Retinal pigment epithelial cell (primary cell): ENCODE results near the gene CCR5.
"Not testable (repeated sequence)": the region's sequence is repeated elsewhere in the genome, so short reads cannot be mapped to it uniquely, and the experiment has no call there.

Experiments used
- DNase-seq: peaks from one replicate; pipeline ENCODE4 v3.0.0-alpha.2; 2010; ENCODE audit warnings: low read depth
- H3K4me3 ChIP-seq: 2 replicates; pipeline ENCODE4 v1.5.1; 2011; ENCODE audit warnings: mild to moderate bottlenecking, low read length, control low read depth, moderate library complexity
- CTCF ChIP-seq: conservative IDR thresholded peaks from 2 replicates; pipeline ENCODE4 v1.5.1; 2011; ENCODE audit warnings: low read depth, low read length, control low read depth, inconsistent platforms

Gene CCR5

GRCh38 chr3:46386205-46386604 lies 15.5 kb downstream of the CCR5 start:
- H3K4me3 ChIP-seq: no peak overlapping the region
- TF ChIP-seq CTCF: no peak
- DNase-seq: peak; percentile 10

GRCh38 chr3:46388847-46389246 lies 18.1 kb downstream of the CCR5 start:
- H3K4me3 ChIP-seq, DNase-seq: not testable (repeated sequence)

GRCh38 chr3:46389306-46389705 lies 18.6 kb downstream of the CCR5 start:
- TF ChIP-seq CTCF: no peak
- no peak overlapping the region for H3K4me3 ChIP-seq
- DNase-seq: no peak

- DNase-seq, H3K4me3 ChIP-seq: not testable (repeated sequence)
Observed at GRCh38 chr3:46391526-46391925, 20.8 kb downstream of the CCR5 start.

- no peak for TF ChIP-seq CTCF
- H3K4me3 ChIP-seq: no peak overlapping the region
- DNase-seq: no peak
Observed at GRCh38 chr3:46393011-46393410, 22.3 kb downstream of the CCR5 start.

- no peak for DNase-seq
- no peak overlapping the region for H3K4me3 ChIP-seq
- TF ChIP-seq CTCF: no peak
Observed at GRCh38 chr3:46393554-46394434, 23.0 kb downstream of the CCR5 start.

GRCh38 chr3:46395210-46395661 lies 24.5 kb downstream of the CCR5 start:
- DNase-seq: no peak
- no peak overlapping the region for H3K4me3 ChIP-seq
- TF ChIP-seq CTCF: peak; percentile 21

- no peak overlapping the region for H3K4me3 ChIP-seq
- no peak for TF ChIP-seq CTCF
- no peak for DNase-seq
Observed at GRCh38 chr3:46395766-46396530, 25.2 kb downstream of the CCR5 start.
